Tibial nerve (tissue), 4 donors: ENCODE measurements around the gene PMAIP1. TPM values are rescaled to one million over a fixed set of nuclear protein-coding genes. Genes with fewer than 3 reads are reported as not detected.
"Not testable (repeated sequence)": the region's sequence is repeated elsewhere in the genome, so short reads cannot be mapped to it uniquely, and the experiment has no call there.

ENCODE experiments used
- DNase-seq, 2 donors: peaks; one replicate each; pipeline ENCODE4 v3.0.0-alpha.2; 2019; ENCODE audit warnings: low spot score in 2 of 2
- H3K27ac ChIP-seq, 4 donors: fragments of 200-600 bp; sonication (generic) in 3 of 4; one replicate each; pipeline ENCODE4 v1.5.1; 2017 to 2019; ENCODE audit warnings: mild to moderate bottlenecking in 1 of 4
- H3K27me3 ChIP-seq, 2 donors: fragments of 200-600 bp; sonication (generic) in 1 of 2; one replicate each; pipeline versions ENCODE4 v1.5.1 to v1.6.0; 2017 to 2019
- H3K36me3 ChIP-seq, 3 donors: fragments of 200-600 bp; sonication (generic); one replicate each; pipeline ENCODE4 v1.5.1; 2018 to 2019
- H3K4me1 ChIP-seq, 4 donors: fragments of 200-600 bp; sonication (generic) in 3 of 4; one replicate each; pipeline ENCODE4 v1.5.1; 2017 to 2019
- H3K4me3 ChIP-seq, 4 donors: fragments of 200-600 bp; sonication (generic) in 3 of 4; one replicate each; pipeline ENCODE4 v1.5.1; 2017 to 2019; ENCODE audit warnings: mild to moderate bottlenecking in 1 of 4, moderate library complexity in 1 of 4
- H3K9me3 ChIP-seq, 4 donors: fragments of 200-600 bp; sonication (generic) in 3 of 4; one replicate each; pipeline ENCODE4 v1.5.1; 2017 to 2019
- CTCF ChIP-seq, 5 experiments: fragments of 200-600 bp in 3 of 5; fragments of 450-650 bp in 2 of 5; sonication (generic) in 3 of 5; IDR thresholded peaks; one replicate each; pipeline ENCODE4 v1.5.1; 2016 to 2019; ENCODE audit warnings: antibody characterized with exemption in 5 of 5, mild to moderate bottlenecking in 3 of 5, moderate library complexity in 2 of 5
- EP300 ChIP-seq, 2 donors: sonication (generic); formaldehyde crosslinking; IDR thresholded peaks; one replicate each; pipeline ENCODE4 v1.6.1; 2017; ENCODE audit warnings: antibody characterized with exemption in 2 of 2, mild to moderate bottlenecking in 1 of 2
- POLR2A ChIP-seq, 2 donors: fragments of 450-650 bp; IDR thresholded peaks; one replicate each; pipeline ENCODE4 v1.6.1; 2017; ENCODE audit warnings: antibody characterized with exemption in 2 of 2, mild to moderate bottlenecking in 2 of 2, moderate library complexity in 2 of 2
- WGBS, 2 donors: methylation state at CpG; one replicate each; pipeline ENCODE4 v1.1.5; 2018; 5-methylcytosine and 5-hydroxymethylcytosine counted together
- total RNA-seq, 4 donors: library from RNA; depleted of rRNA; stranded (reverse); fragments of >200 nt; gene quantifications; one replicate each; pipeline ENCODE4 v1.1.0, GENCODE V29; 2016

Gene PMAIP1
- total RNA-seq, result under 1 TPM in 2 of 4 donors, not detected in 2; 0.22 to 0.98 TPM

- peaks cover 0 to 20% (median 2%) of the 10 kb centered on the region in 4 donors for H3K4me1 ChIP-seq
- H3K4me3 ChIP-seq, result peak within 1 kb of the TSS; percentile 33 to 72 (median 48)
- H3K36me3 ChIP-seq, result no peaks in the 10 kb centered on the region
- 2 to 3% methylated on average over 54 to 63 of the region's 73 CpGs for WGBS, 2 donors
- peaks cover 0 to 12% of the 10 kb centered on the region in 2 donors for H3K27me3 ChIP-seq
- peak; percentile 54 to 69 for DNase-seq
- H3K27ac ChIP-seq, result peak within 1 kb of the TSS in 3 of 4 donors; percentile 12 to 80 (median 73)
- no peak for TF ChIP-seq CTCF (IDR thresholded peaks at IDR 0.05)
- peak in 1 of 2 donors; percentile 67 for TF ChIP-seq POLR2A (IDR thresholded peaks at IDR 0.05)
- peak in 1 of 2 donors; percentile 69 for TF ChIP-seq EP300 (IDR thresholded peaks at IDR 0.05)
- H3K9me3 ChIP-seq, result no peaks in the 10 kb centered on the region
Observed at GRCh38 chr18:59899298-59900221, at the start of gene PMAIP1. TSS of gene PMAIP1 (plus strand) at chr18:59899996. CDS start at chr18:59900178, 182 bp downstream.

DNA sequence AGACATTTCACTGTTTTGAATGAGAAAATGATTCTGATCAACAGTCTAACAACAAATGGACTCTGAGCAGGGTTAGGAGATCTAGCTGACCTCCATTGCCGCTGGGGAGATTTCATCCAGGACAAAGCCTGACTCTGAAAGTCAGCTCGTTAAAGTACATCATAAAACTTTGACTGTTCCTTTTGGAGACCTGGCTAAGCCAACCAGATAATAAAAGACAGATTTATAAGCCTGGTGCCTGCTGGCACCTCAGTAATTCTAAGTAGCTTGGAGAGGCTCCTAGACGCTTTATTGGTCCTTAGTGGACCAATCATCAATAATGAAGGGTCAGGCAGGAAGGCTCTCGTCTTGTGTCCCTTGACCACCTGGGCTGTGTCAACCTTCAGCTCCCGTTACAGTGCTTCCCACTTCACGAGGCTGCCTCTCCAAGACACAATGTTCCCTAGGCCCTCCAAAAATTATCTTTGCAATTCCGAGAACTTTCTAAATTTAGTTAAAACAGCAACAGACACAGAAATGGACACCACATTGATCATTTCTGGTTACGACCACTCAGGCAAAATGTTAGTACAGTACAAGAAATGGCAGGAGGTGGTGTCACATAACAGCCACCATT lies 47.9 kb upstream of the PMAIP1 start:
- no peaks in the 10 kb centered on the region for H3K27me3 ChIP-seq
- no peaks in the 10 kb centered on the region for H3K36me3 ChIP-seq
- no peaks in the 10 kb centered on the region for H3K4me1 ChIP-seq
- no peak overlapping the region for H3K27ac ChIP-seq
- H3K4me3 ChIP-seq, result no peak overlapping the region
- no peak for TF ChIP-seq CTCF (IDR thresholded peaks at IDR 0.05)
- TF ChIP-seq POLR2A (IDR thresholded peaks at IDR 0.05), result no peak
- TF ChIP-seq EP300 (IDR thresholded peaks at IDR 0.05), result no peak
- H3K9me3 ChIP-seq, result no peaks in the 10 kb centered on the region
- 55 to 67% methylated on average over 8 of the region's 8 CpGs for WGBS, 2 donors
- DNase-seq, result no peak

- DNase-seq, result no peak
- Histone ChIP-seq H3K4me3 (no peak overlapping the region), H3K27me3 (no peaks in the 10 kb centered on the region), H3K36me3 (no peaks in the 10 kb centered on the region), H3K4me1 (no peaks in the 10 kb centered on the region), H3K27ac (no peak overlapping the region), H3K9me3 (no peaks in the 10 kb centered on the region)
- no peak for TF ChIP-seq POLR2A (IDR thresholded peaks at IDR 0.05)
- TF ChIP-seq CTCF (IDR thresholded peaks at IDR 0.05), result no peak
- no peak for TF ChIP-seq EP300 (IDR thresholded peaks at IDR 0.05)
- 92 to 98% methylated on average over 2 of the region's 2 CpGs for WGBS, 2 donors
Observed at GRCh38 chr18:59852548-59852947, 47.2 kb upstream of the PMAIP1 start.

DNA sequence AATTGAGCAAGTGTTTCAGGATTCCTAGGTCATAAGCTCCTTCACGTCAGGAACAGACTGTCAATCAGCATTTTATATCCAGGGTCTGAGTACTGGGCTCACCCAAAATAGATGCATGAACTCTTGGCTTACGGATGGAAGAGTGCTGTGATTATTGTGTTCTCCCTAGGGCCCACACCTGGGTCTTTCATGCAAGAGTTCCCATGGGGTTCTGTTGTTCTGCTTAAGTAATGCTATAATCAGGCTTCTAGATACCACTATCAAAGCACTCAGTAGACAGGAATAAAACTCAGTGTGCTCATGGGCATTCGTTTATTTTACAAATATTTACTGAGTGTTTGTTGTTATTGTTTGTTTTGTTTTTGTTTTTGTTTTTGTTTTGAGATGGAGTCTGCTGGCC lies 46.4 kb upstream of the PMAIP1 start:
- TF ChIP-seq EP300 (IDR thresholded peaks at IDR 0.05) (no peak), POLR2A (IDR thresholded peaks at IDR 0.05) (no peak), CTCF (IDR thresholded peaks at IDR 0.05) (no peak)
- Histone ChIP-seq H3K27me3 (no peaks in the 10 kb centered on the region), H3K9me3 (no peaks in the 10 kb centered on the region), H3K4me3 (no peak overlapping the region), H3K36me3 (no peaks in the 10 kb centered on the region), H3K27ac (no peak overlapping the region), H3K4me1 (no peaks in the 10 kb centered on the region)
- no peak for DNase-seq
- 67 to 78% methylated on average over 3 of the region's 3 CpGs for WGBS, 2 donors

- H3K4me1 ChIP-seq, H3K36me3 ChIP-seq, H3K9me3 ChIP-seq, H3K27ac ChIP-seq, H3K27me3 ChIP-seq, H3K4me3 ChIP-seq, DNase-seq: not testable (repeated sequence)
- WGBS, 2 donors, result 82 to 93% methylated on average over 4 of the region's 4 CpGs
Observed at GRCh38 chr18:59853988-59854387, 45.8 kb upstream of the PMAIP1 start.
